WI38 (cell line): ENCODE measurements around the gene PGM2L1.

Experiments
- H3K4me3 ChIP-seq: 2 replicates; pipeline ENCODE4 v1.5.1; 2011; ENCODE audit warnings: low read depth, mild to moderate bottlenecking, control low read depth, low read length
- CTCF ChIP-seq: IDR thresholded peaks from 2 replicates; pipeline ENCODE4 v1.5.1; 2012; ENCODE audit warnings: low read depth, mild to moderate bottlenecking, control low read depth, low read length

The PGM2L1 gene

GRCh38 chr11:74280494-74280893, 117.7 kb downstream of the PGM2L1 start:
- no peak overlapping the region for H3K4me3 ChIP-seq
- no peak for TF ChIP-seq CTCF
